ENCODE measurements around the gene PIP4K2C. TPM values are rescaled to one million over a fixed set of nuclear protein-coding genes. Genes with fewer than 3 reads are reported as not detected.
"Not testable (repeated sequence)": the region's sequence is repeated elsewhere in the genome, so short reads cannot be mapped to it uniquely, and the experiment has no call there.

PIP4K2C gene
- total and polyA plus RNA-seq, 2 donors (not counting 1 experiment from before 2014, with no cell fraction given): 11.9 to 24.3 TPM

DNA sequence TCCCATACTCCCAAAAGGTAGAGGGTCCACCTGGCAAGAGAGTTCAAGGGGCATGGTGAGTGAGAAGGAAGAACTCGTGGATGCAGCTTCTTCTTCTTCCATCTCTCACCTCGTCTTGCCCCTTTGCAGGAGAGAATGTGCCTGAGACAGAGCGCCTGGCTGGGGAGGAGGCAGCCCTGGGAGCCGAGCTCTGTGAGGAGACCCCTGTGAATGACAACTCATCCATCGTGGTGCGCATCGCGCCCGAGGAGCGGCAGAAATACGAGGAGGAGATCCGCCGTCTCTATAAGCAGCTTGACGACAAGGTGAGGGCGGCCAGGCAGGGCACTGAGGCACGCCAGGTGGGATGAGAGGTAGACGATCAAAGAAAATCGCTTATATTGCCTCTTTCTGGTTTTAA is 21.1 kb upstream of the PIP4K2C start:
- TF ChIP-seq CTCF (conservative IDR thresholded peaks at IDR 0.05 in 1 of 2, IDR thresholded peaks at IDR 0.05 in 1 of 2; ENCODE audit: low read depth in 1 of 2, low read length in 2 of 2) (no peak), EZH2 (IDR thresholded peaks at IDR 0.05; ENCODE audit: low read length, missing control alignments) (no peak)
- DNase-seq (ENCODE audit: low read depth in 2 of 2): no peak
- Histone ChIP-seq H3K4me1 (ENCODE audit: control insufficient read depth, extremely low read depth, insufficient read depth, low read length) (no peaks in the 10 kb centered on the region), H3K36me3 (ENCODE audit: control insufficient read depth, insufficient read depth, low read length) (no peaks in the 10 kb centered on the region), H4K20me1 (ENCODE audit: control insufficient read depth, extremely low read depth, insufficient read depth, low read length) (no peaks in the 10 kb centered on the region), H2AFZ (ENCODE audit: low read length) (no peak overlapping the region), H3K27me3 (ENCODE audit: control insufficient read depth, insufficient read depth, low read length) (no peaks in the 10 kb centered on the region), H3K27ac (ENCODE audit: insufficient read depth, low read length) (no peak overlapping the region), H3K4me3 (replicated peaks in 1 of 4; ENCODE audit: control extremely low read depth in 1 of 4, insufficient read depth in 1 of 4, low read depth in 3 of 4, low read length in 4 of 4) (no peak overlapping the region), H3K9me3 (ENCODE audit: control insufficient read depth, insufficient read depth, low read depth, low read length) (no peaks in the 10 kb centered on the region), H3K9ac (ENCODE audit: insufficient read depth, low read length) (no peak overlapping the region), H3K4me2 (ENCODE audit: extremely low read depth, insufficient read depth, low read length) (no peak overlapping the region), H3K79me2 (ENCODE audit: control insufficient read depth, insufficient read depth, low read length) (no peaks in the 10 kb centered on the region)

DNA sequence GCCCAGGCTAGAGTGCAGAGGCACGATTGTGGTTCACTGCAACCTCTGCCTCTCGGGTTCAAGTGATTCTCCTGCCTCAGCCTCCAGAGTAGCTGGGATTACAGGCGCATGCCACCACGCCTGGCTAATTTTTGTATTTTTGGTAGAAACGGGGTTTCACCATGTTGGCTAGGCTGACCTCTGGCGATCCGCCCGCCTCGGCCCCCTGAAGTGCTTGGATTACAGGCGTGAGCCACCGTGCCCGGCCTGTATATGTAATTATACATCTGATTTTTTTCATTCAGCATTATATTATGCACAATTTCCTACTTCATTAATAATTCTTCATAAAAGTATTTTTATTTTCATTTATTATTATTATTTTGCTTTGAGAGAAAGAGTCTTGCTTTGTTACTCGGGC is 20.6 kb upstream of the PIP4K2C start:
- H3K4me2 ChIP-seq (ENCODE audit: extremely low read depth, insufficient read depth, low read length); H3K27me3 ChIP-seq (ENCODE audit: control insufficient read depth, insufficient read depth, low read length); H3K79me2 ChIP-seq (ENCODE audit: control insufficient read depth, insufficient read depth, low read length); H4K20me1 ChIP-seq (ENCODE audit: control insufficient read depth, extremely low read depth, insufficient read depth, low read length); H3K36me3 ChIP-seq (ENCODE audit: control insufficient read depth, insufficient read depth, low read length); H2AFZ ChIP-seq (ENCODE audit: low read length); H3K9ac ChIP-seq (ENCODE audit: insufficient read depth, low read length); H3K4me1 ChIP-seq (ENCODE audit: control insufficient read depth, extremely low read depth, insufficient read depth, low read length); H3K27ac ChIP-seq (ENCODE audit: insufficient read depth, low read length); DNase-seq (ENCODE audit: low read depth in 2 of 2); H3K4me3 ChIP-seq (replicated peaks in 1 of 4; ENCODE audit: control extremely low read depth in 1 of 4, insufficient read depth in 1 of 4, low read depth in 3 of 4, low read length in 4 of 4); H3K9me3 ChIP-seq (ENCODE audit: control insufficient read depth, insufficient read depth, low read depth, low read length): not testable (repeated sequence)

- H3K9me3 ChIP-seq (ENCODE audit: control insufficient read depth, insufficient read depth, low read depth, low read length): no peaks in the 10 kb centered on the region
- no peaks in the 10 kb centered on the region for H3K27me3 ChIP-seq (ENCODE audit: control insufficient read depth, insufficient read depth, low read length)
- TF ChIP-seq CTCF (conservative IDR thresholded peaks at IDR 0.05 in 1 of 2, IDR thresholded peaks at IDR 0.05 in 1 of 2; ENCODE audit: low read depth in 1 of 2, low read length in 2 of 2) (no peak), EZH2 (IDR thresholded peaks at IDR 0.05; ENCODE audit: low read length, missing control alignments) (no peak)
- no peak for DNase-seq (ENCODE audit: low read depth in 2 of 2)
- no peak overlapping the region for H3K4me3 ChIP-seq (replicated peaks in 1 of 4; ENCODE audit: control extremely low read depth in 1 of 4, insufficient read depth in 1 of 4, low read depth in 3 of 4, low read length in 4 of 4)
- H4K20me1 ChIP-seq (ENCODE audit: control insufficient read depth, extremely low read depth, insufficient read depth, low read length): no peaks in the 10 kb centered on the region
- no peaks in the 10 kb centered on the region for H3K4me1 ChIP-seq (ENCODE audit: control insufficient read depth, extremely low read depth, insufficient read depth, low read length)
- no peaks in the 10 kb centered on the region for H3K79me2 ChIP-seq (ENCODE audit: control insufficient read depth, insufficient read depth, low read length)
- H3K36me3 ChIP-seq (ENCODE audit: control insufficient read depth, insufficient read depth, low read length): no peaks in the 10 kb centered on the region
- no peak overlapping the region for H2AFZ ChIP-seq (ENCODE audit: low read length)
- H3K9ac ChIP-seq (ENCODE audit: insufficient read depth, low read length): no peak overlapping the region
- no peak overlapping the region for H3K4me2 ChIP-seq (ENCODE audit: extremely low read depth, insufficient read depth, low read length)
- H3K27ac ChIP-seq (ENCODE audit: insufficient read depth, low read length): no peak overlapping the region
Measured at GRCh38 chr12:57571926-57572762, 18.8 kb upstream of the PIP4K2C start.
